Endothelial cell of umbilical vein (primary cell): ENCODE measurements around the gene EDNRB. TPM values are rescaled to one million over a fixed set of nuclear protein-coding genes. Genes with fewer than 3 reads are reported as not detected.

Experiments
- BruUV-seq: library from RNA; stranded (reverse); fragments of 400-500 nt; replicated peaks from 2 replicates; lab custom pipeline; 2021; lab: Mats Ljungman, UMichigan
- CTCF ChIA-PET: fragments of 300-600, 350-600 bp; sonication (Branson Sonifier 250); formaldehyde crosslinking; loops from one replicate; lab custom pipeline; 2021; ENCODE audit warnings: antibody characterized with exemption, inconsistent platforms; lab: Charles Lee
- POLR2A ChIA-PET: fragments of 300-600, 350-600 bp; sonication (Branson Sonifier 250); formaldehyde crosslinking; loops from one replicate; lab custom pipeline; 2021; ENCODE audit warnings: antibody characterized with exemption, inconsistent platforms; lab: Charles Lee
- DNase-seq: peaks from one replicate; pipeline ENCODE4 v3.0.0-alpha.2; 2011; ENCODE audit warnings: low read depth, low spot score
- FAIRE-seq: peaks from 2 replicates; lab custom pipeline; 2011; peaks lifted over from hg19 to GRCh38; lab: Jason Lieb, UNC
- H2AFZ ChIP-seq: 2 replicates; pipeline ENCODE4 v1.6.0; 2012; ENCODE audit warnings: low read depth, low read length, control low read depth, inconsistent platforms
- H3K27ac ChIP-seq: 2 replicates; pipeline ENCODE4 v1.5.1; 2011; ENCODE audit warnings: low read depth, mild to moderate bottlenecking, control low read depth, low read length, moderate library complexity; ENCODE audit not compliant: insufficient read depth
- H3K27me3 ChIP-seq, 2 experiments: 2 replicates each; pipeline versions ENCODE4 v1.6.0 to v1.6.1; 2011; ENCODE audit warnings: low read length in 2 of 2, mixed read lengths in 1 of 2; ENCODE audit not compliant: control insufficient read depth in 2 of 2, insufficient read depth in 2 of 2
- H3K36me3 ChIP-seq, 2 experiments: 2 replicates in 1 of 2; 3 replicates in 1 of 2; pipeline ENCODE4 v1.5.1; 2011; ENCODE audit warnings: low read length in 2 of 2, mild to moderate bottlenecking in 1 of 2, moderate library complexity in 1 of 2; ENCODE audit not compliant: control insufficient read depth in 2 of 2, insufficient read depth in 2 of 2; ENCODE audit errors: extremely low read depth in 1 of 2
- H3K4me1 ChIP-seq: 3 replicates; pipeline ENCODE4 v1.5.1; 2011; ENCODE audit warnings: mild to moderate bottlenecking, low read length; ENCODE audit not compliant: control insufficient read depth, insufficient read depth; ENCODE audit errors: extremely low read depth
- H3K4me2 ChIP-seq: 2 replicates; pipeline ENCODE4 v1.6.1; 2011; ENCODE audit warnings: low read length, control low read depth, mixed read lengths; ENCODE audit not compliant: insufficient read depth
- H3K4me3 ChIP-seq, 3 experiments: fragments of 200-600 bp in 1 of 3; sonication (generic), shearing (Covaris generic) in 1 of 3; replicated peaks in 1 of 3; 2 replicates each; pipeline ENCODE4 v1.5.1; 2011 to 2016; ENCODE audit warnings: control low read depth in 3 of 3, low read length in 3 of 3, mild to moderate bottlenecking in 2 of 3, inconsistent platforms in 1 of 3, low read depth in 1 of 3, moderate library complexity in 1 of 3; ENCODE audit not compliant: insufficient read depth in 1 of 3
- H3K79me2 ChIP-seq: 2 replicates; pipeline ENCODE4 v1.6.0; 2012; ENCODE audit warnings: low read length, inconsistent platforms; ENCODE audit not compliant: control insufficient read depth, insufficient read depth
- H3K9ac ChIP-seq: replicated peaks from 2 replicates; pipeline ENCODE3; 2011; ENCODE audit warnings: low read length, control low read depth; ENCODE audit not compliant: insufficient read depth; ENCODE audit errors: extremely low read depth
- H3K9me1 ChIP-seq: replicated peaks from 3 replicates; pipeline ENCODE4 v1.6.0; 2011; ENCODE audit warnings: mild to moderate bottlenecking, low read length; ENCODE audit not compliant: control insufficient read depth, insufficient read depth; ENCODE audit errors: extremely low read depth
- H3K9me3 ChIP-seq: replicated peaks from 2 replicates; pipeline ENCODE4 v1.5.1; 2012; ENCODE audit warnings: low read length, inconsistent platforms; ENCODE audit not compliant: control insufficient read depth, insufficient read depth
- H4K20me1 ChIP-seq: replicated peaks from 2 replicates; pipeline ENCODE3; 2011; ENCODE audit warnings: mild to moderate bottlenecking, low read length; ENCODE audit not compliant: control insufficient read depth, insufficient read depth; ENCODE audit errors: extremely low read depth
- CTCF ChIP-seq, 2 donors: IDR thresholded peaks; 1 replicate in 1 of 2; 2 replicates in 1 of 2; pipeline ENCODE4 v1.5.1; 2011; ENCODE audit warnings: low read length in 2 of 2, mild to moderate bottlenecking in 2 of 2, moderate library complexity in 2 of 2, control low read depth in 1 of 2, inconsistent platforms in 1 of 2, low read depth in 1 of 2; ENCODE audit not compliant: insufficient read depth in 1 of 2; ENCODE audit errors: extremely low read depth in 1 of 2
- EZH2 ChIP-seq: IDR thresholded peaks from 2 replicates; pipeline ENCODE4 v1.6.1; 2012; ENCODE audit warnings: borderline replicate concordance, low read depth, mild to moderate bottlenecking, moderate library complexity, low read length, inconsistent platforms; ENCODE audit not compliant: severe bottlenecking
- FOS ChIP-seq: IDR thresholded peaks from 2 replicates; pipeline ENCODE4 v1.6.1; 2011; ENCODE audit warnings: mild to moderate bottlenecking, low read length, moderate library complexity, borderline replicate concordance; ENCODE audit not compliant: insufficient read depth
- GATA2 ChIP-seq: IDR thresholded peaks from 2 replicates; pipeline ENCODE4 v1.7.0; 2011; ENCODE audit warnings: low read depth, mild to moderate bottlenecking, moderate library complexity, mixed read lengths, low read length; ENCODE audit not compliant: insufficient read length, insufficient read depth
- JUN ChIP-seq: IDR thresholded peaks from 2 replicates; pipeline ENCODE4 v1.6.1; 2011; ENCODE audit warnings: borderline replicate concordance, low read depth; ENCODE audit not compliant: insufficient read length, insufficient read depth
- MAX ChIP-seq: IDR thresholded peaks from 2 replicates; pipeline ENCODE4 v1.6.1; 2011; ENCODE audit not compliant: insufficient read depth, insufficient read length
- MYC ChIP-seq: IDR thresholded peaks from one replicate; pipeline ENCODE4 v1.6.1; 2011; ENCODE audit warnings: mild to moderate bottlenecking, low read depth, low read length
- POLR2A ChIP-seq: IDR thresholded peaks from 2 replicates; pipeline ENCODE4 v1.6.1; 2012; ENCODE audit warnings: low read depth, mild to moderate bottlenecking, control low read depth, low read length
- POLR2AphosphoS5 ChIP-seq: IDR thresholded peaks from 2 replicates; pipeline ENCODE4 v1.6.1; 2012; ENCODE audit warnings: low read depth, mild to moderate bottlenecking, control low read depth, low read length, moderate library complexity; ENCODE audit not compliant: insufficient read depth
- dilution Hi-C: fragments of 300-500 bp; cut with MboI; formaldehyde crosslinking; loops from one replicate; pipeline ENCODE4 v1.15.0; 2019; ENCODE audit warnings: low sequenced_read_pairs; ENCODE audit not compliant: extremely low pct_ligation_motif_present
- intact Hi-C: fragments of 100-400 bp; cut with micrococcal nuclease; formaldehyde crosslinking; loops from one replicate; pipeline ENCODE4 v1.10.0; 2022
- polyA plus RNA-seq, 4 experiments: library from polyadenylated mRNA; depleted of rRNA in 3 of 4; stranded (reverse) in 3 of 4; unstranded in 1 of 4; fragments of >200 nt; gene quantifications; 2 replicates each; pipeline versions ENCODE4 v1.2.1 to v1.2.3, GENCODE V29; 2011 to 2012; ENCODE audit warnings: missing spikeins in 1 of 4
- small RNA-seq: library from RNA; depleted of rRNA; stranded (forward); fragments of <200 nt; gene quantifications from one replicate; pipeline ENCODE3, GENCODE V24; 2012; ENCODE audit warnings: low replicate concordance, low read depth; ENCODE audit not compliant: insufficient read depth, insufficient read length
- total RNA-seq: library from RNA; stranded (reverse); gene quantifications from 2 replicates; pipeline ENCODE4 v1.2.3, GENCODE V29; 2021

EDNRB gene
- total and polyA plus RNA-seq, 2 donors (not counting 3 experiments of a cell fraction or from before 2014, with no cell fraction given), result 1.3 to 2.3 TPM

- ChIA-PET POLR2A (no interaction called here), CTCF (interaction anchor here (1.2 kb wide), 1 partner anchor 275 kb away, joined by 5 read pairs; no protein-coding TSS in a partner anchor)
- no peaks in the 10 kb centered on the region for H3K9me1 ChIP-seq
- H3K27me3 ChIP-seq, result no peaks in the 10 kb centered on the region
- H3K9ac ChIP-seq, result no peak overlapping the region
- intact Hi-C loops, result no loop called here
- no TSS peak for BruUV-seq
- FAIRE-seq, result no peak
- H3K79me2 ChIP-seq, result no peaks in the 10 kb centered on the region
- H2AFZ ChIP-seq, result no peak overlapping the region
- TF ChIP-seq GATA2 (no peak), JUN (no peak), POLR2AphosphoS5 (no peak), CTCF (IDR thresholded peaks at IDR 0.05; ENCODE audit: extremely low read depth in 1 of 2, insufficient read depth in 1 of 2, low read depth in 1 of 2, low read length in 2 of 2) (no peak), EZH2 (no peak), MAX (no peak), POLR2A (no peak), MYC (no peak), FOS (no peak)
- no peak overlapping the region for H3K27ac ChIP-seq
- dilution Hi-C loops, result no loop called here
- H3K36me3 ChIP-seq, result no peaks in the 10 kb centered on the region
- H3K4me2 ChIP-seq, result no peak overlapping the region
- H3K4me3 ChIP-seq, result no peak overlapping the region
- H4K20me1 ChIP-seq, result no peaks in the 10 kb centered on the region
- no peaks in the 10 kb centered on the region for H3K4me1 ChIP-seq
- DNase-seq, result no peak
- H3K9me3 ChIP-seq, result no peaks in the 10 kb centered on the region
These were observed 72.5 kb downstream of the EDNRB start for GRCh38 chr13:77846173-77846572.

Small RNA genes within 50 kb of the gene (small RNA-seq; reads per million reads assigned to genes)
- not detected for gene RN7SL810P

Other genes starting within 250 kb of the EDNRB start
- gene SLAIN1, start 221.1 kb downstream of the EDNRB start, total RNA-seq, result 4.3 and 4.5 TPM in 2 replicates
- 2.5 and 4.1 TPM in 2 replicates for gene SLAIN1, start 221.1 kb downstream of the EDNRB start, polyA plus RNA-seq